ENCODE data around the gene TMEM9.

- no peak for TF ChIP-seq ATF2 (IDR thresholded peaks at IDR 0.05; ENCODE audit: low read length)
- TF ChIP-seq KDM1A (IDR thresholded peaks at IDR 0.05; ENCODE audit: borderline replicate concordance), result no peak
- no peak for TF ChIP-seq CHD2 (IDR thresholded peaks at IDR 0.05; ENCODE audit: borderline replicate concordance, low read depth, low read length)
- TF ChIP-seq, protein P1, sequence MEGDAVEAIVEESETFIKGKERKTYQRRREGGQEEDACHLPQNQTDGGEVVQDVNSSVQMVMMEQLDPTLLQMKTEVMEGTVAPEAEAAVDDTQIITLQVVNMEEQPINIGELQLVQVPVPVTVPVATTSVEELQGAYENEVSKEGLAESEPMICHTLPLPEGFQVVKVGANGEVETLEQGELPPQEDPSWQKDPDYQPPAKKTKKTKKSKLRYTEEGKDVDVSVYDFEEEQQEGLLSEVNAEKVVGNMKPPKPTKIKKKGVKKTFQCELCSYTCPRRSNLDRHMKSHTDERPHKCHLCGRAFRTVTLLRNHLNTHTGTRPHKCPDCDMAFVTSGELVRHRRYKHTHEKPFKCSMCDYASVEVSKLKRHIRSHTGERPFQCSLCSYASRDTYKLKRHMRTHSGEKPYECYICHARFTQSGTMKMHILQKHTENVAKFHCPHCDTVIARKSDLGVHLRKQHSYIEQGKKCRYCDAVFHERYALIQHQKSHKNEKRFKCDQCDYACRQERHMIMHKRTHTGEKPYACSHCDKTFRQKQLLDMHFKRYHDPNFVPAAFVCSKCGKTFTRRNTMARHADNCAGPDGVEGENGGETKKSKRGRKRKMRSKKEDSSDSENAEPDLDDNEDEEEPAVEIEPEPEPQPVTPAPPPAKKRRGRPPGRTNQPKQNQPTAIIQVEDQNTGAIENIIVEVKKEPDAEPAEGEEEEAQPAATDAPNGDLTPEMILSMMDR (IDR thresholded peaks at IDR 0.05 in 2 of 3, conservative IDR thresholded peaks at IDR 0.05 in 1 of 3; ENCODE audit: control insufficient read depth in 2 of 3, extremely low read depth in 1 of 3, insufficient read depth in 1 of 3, low read depth in 3 of 3, low read length in 3 of 3), result no peak
Measured at GRCh38 chr1:201112926-201113325, 41.3 kb downstream of the TMEM9 start.

Data from GM12878 (cell line).